Neuronal stem cell (in vitro differentiated cells): ENCODE results near the gene PABPC5. TPM values are rescaled to one million over a fixed set of nuclear protein-coding genes. Genes with fewer than 3 reads are reported as not detected.
A peak's percentile ranks its signal among the peaks of the same experiment; 100 is the strongest.

Source experiments
- DNase-seq: peaks from one replicate; pipeline ENCODE4 v3.0.0-alpha.2; 2013; ENCODE audit warnings: low spot score
- H2AFZ ChIP-seq: one replicate; pipeline ENCODE4 v1.6.1; 2013; ENCODE audit warnings: mild to moderate bottlenecking, low read length, inconsistent platforms
- H2AK5ac ChIP-seq: 2 replicates; pipeline ENCODE4 v1.6.1; 2013; ENCODE audit warnings: low read depth, mild to moderate bottlenecking, inconsistent platforms, low read length, moderate library complexity, mixed read lengths
- H2BK120ac ChIP-seq: 2 replicates; pipeline ENCODE4 v1.6.1; 2013; ENCODE audit warnings: low read depth, mild to moderate bottlenecking, inconsistent platforms, low read length, moderate library complexity, mixed read lengths
- H2BK12ac ChIP-seq: one replicate; pipeline ENCODE4 v1.6.1; 2013; ENCODE audit warnings: low read length, inconsistent platforms
- H2BK15ac ChIP-seq: 2 replicates; pipeline ENCODE4 v1.6.1; 2013; ENCODE audit warnings: mild to moderate bottlenecking, low read length, inconsistent platforms, mixed read lengths
- H2BK5ac ChIP-seq: one replicate; pipeline ENCODE4 v1.6.1; 2013; ENCODE audit warnings: inconsistent platforms, mild to moderate bottlenecking, low read length, moderate library complexity
- H3K14ac ChIP-seq: one replicate; pipeline ENCODE4 v1.6.1; 2013; ENCODE audit warnings: low read length, inconsistent platforms
- H3K18ac ChIP-seq: 2 replicates; pipeline ENCODE4 v1.6.1; 2013; ENCODE audit warnings: low read length, inconsistent platforms
- H3K23ac ChIP-seq: 2 replicates; pipeline ENCODE4 v1.6.1; 2013; ENCODE audit warnings: low read depth, mild to moderate bottlenecking, mixed read lengths, low read length, inconsistent platforms; ENCODE audit not compliant: poor library complexity
- H3K27ac ChIP-seq: replicated peaks from 3 replicates; pipeline ENCODE4 v1.5.1; 2013; ENCODE audit warnings: low read length, inconsistent platforms
- H3K27me3 ChIP-seq, 3 experiments: 2 replicates each; pipeline ENCODE4 v1.6.1; 2013; ENCODE audit warnings: low read length in 3 of 3, mild to moderate bottlenecking in 2 of 3, inconsistent platforms in 1 of 3, low read depth in 1 of 3, mixed read lengths in 1 of 3, moderate library complexity in 1 of 3; ENCODE audit not compliant: control insufficient read depth in 3 of 3, insufficient read depth in 3 of 3
- H3K36me3 ChIP-seq, 2 donors: replicated peaks in 1 of 2; 2 replicates each; pipeline ENCODE4 v1.6.1; 2013; ENCODE audit warnings: low read length in 2 of 2; ENCODE audit not compliant: control insufficient read depth in 2 of 2, insufficient read depth in 2 of 2
- H3K4ac ChIP-seq: 2 replicates; pipeline ENCODE4 v1.6.1; 2013; ENCODE audit warnings: inconsistent platforms, mild to moderate bottlenecking, low read length, moderate library complexity
- H3K4me1 ChIP-seq, 2 donors: 1 replicate in 1 of 2; 2 replicates in 1 of 2; pipeline ENCODE4 v1.6.1; 2013; ENCODE audit warnings: low read length in 2 of 2, low read depth in 1 of 2; ENCODE audit not compliant: control insufficient read depth in 2 of 2, insufficient read depth in 1 of 2
- H3K4me2 ChIP-seq: one replicate; pipeline ENCODE4 v1.6.1; 2013; ENCODE audit warnings: mild to moderate bottlenecking, low read length, inconsistent platforms; ENCODE audit not compliant: insufficient read depth, poor library complexity, severe bottlenecking
- H3K4me3 ChIP-seq, 2 donors: 2 replicates each; pipeline ENCODE4 v1.5.1; 2013; ENCODE audit warnings: low read length in 2 of 2, mild to moderate bottlenecking in 2 of 2, inconsistent platforms in 1 of 2, moderate library complexity in 1 of 2
- H3K79me1 ChIP-seq: one replicate; pipeline ENCODE4 v1.6.1; 2013; ENCODE audit warnings: low read depth, mild to moderate bottlenecking, inconsistent platforms, low read length, moderate library complexity
- H3K9ac ChIP-seq: one replicate; pipeline ENCODE4 v1.6.1; 2013; ENCODE audit warnings: mild to moderate bottlenecking, low read depth, low read length, inconsistent platforms; ENCODE audit not compliant: poor library complexity
- H3K9me3 ChIP-seq, 2 donors: replicated peaks in 1 of 2; 2 replicates each; pipeline versions ENCODE3 to v1.6.1; 2013; ENCODE audit warnings: low read length in 2 of 2, mild to moderate bottlenecking in 2 of 2, inconsistent platforms in 1 of 2, low read depth in 1 of 2, mixed read lengths in 1 of 2, moderate library complexity in 1 of 2; ENCODE audit not compliant: control insufficient read depth in 2 of 2, insufficient read depth in 1 of 2
- H4K8ac ChIP-seq: one replicate; pipeline ENCODE4 v1.6.1; 2013; ENCODE audit warnings: low read depth, mild to moderate bottlenecking, inconsistent platforms, low read length, moderate library complexity
- H4K91ac ChIP-seq: one replicate; pipeline ENCODE4 v1.6.1; 2013; ENCODE audit warnings: low read length, low read depth, mild to moderate bottlenecking, inconsistent platforms; ENCODE audit not compliant: poor library complexity
- WGBS, 2 donors: extraction: QIAGEN DNeasy Blood & Tissue Kit; methylation state at CpG; one replicate each; pipeline ENCODE4 v1.1.7; 2013; ENCODE audit warnings: missing lambda C conversion rate in 2 of 2, mixed read lengths in 1 of 2; ENCODE audit not compliant: insufficient read length in 2 of 2, insufficient replicate concordance in 1 of 2; ENCODE audit errors: extremely low coverage in 2 of 2; 5-methylcytosine and 5-hydroxymethylcytosine counted together
- polyA plus RNA-seq, 2 experiments: library from polyadenylated mRNA; stranded (reverse); fragments of 200-250 nt; gene quantifications; one replicate each; pipeline ENCODE4 v1.2.3, GENCODE V29; 2013

The PABPC5 gene
- polyA plus RNA-seq (2013, experiment 1 of 2) = 3.3 TPM
- 3.5 TPM for polyA plus RNA-seq (2013, experiment 2 of 2)

- no peak within 1 kb of the TSS for H2AK5ac ChIP-seq
- H3K36me3 ChIP-seq = no peaks in the 10 kb centered on the region
- no peak within 1 kb of the TSS for H2BK120ac ChIP-seq
- no peak within 1 kb of the TSS for H2BK5ac ChIP-seq
- H4K91ac ChIP-seq = no peak within 1 kb of the TSS
- DNase-seq = peak; percentile 53
- H3K14ac ChIP-seq = no peak within 1 kb of the TSS
- H3K4ac ChIP-seq = no peak within 1 kb of the TSS
- H3K79me1 ChIP-seq = no peaks in the 10 kb centered on the region
- peak within 1 kb of the TSS; percentile 64 for H3K18ac ChIP-seq
- no peak within 1 kb of the TSS for H2BK15ac ChIP-seq
- no peak within 1 kb of the TSS for H3K27ac ChIP-seq
- H3K27me3 ChIP-seq = no peaks in the 10 kb centered on the region
- peak within 1 kb of the TSS; percentile 45 for H3K4me2 ChIP-seq
- no peaks in the 10 kb centered on the region for H3K9me3 ChIP-seq
- no peak within 1 kb of the TSS for H4K8ac ChIP-seq
- peak within 1 kb of the TSS; percentile 83 for H2AFZ ChIP-seq
- no peak within 1 kb of the TSS for H3K23ac ChIP-seq
- peak within 1 kb of the TSS; percentile 72 to 93 for H3K4me3 ChIP-seq
- WGBS, 2 donors = no CpG with 5 or more reads among the region's 48 CpGs
- H3K4me1 ChIP-seq = no peaks in the 10 kb centered on the region
- no peak within 1 kb of the TSS for H2BK12ac ChIP-seq
- H3K9ac ChIP-seq = peak within 1 kb of the TSS; percentile 90
Measured at GRCh38 chrX:91434351-91435168, at the start of gene PABPC5. TSS of gene PABPC5 (plus strand) at chrX:91434839. CDS start at chrX:91435578, 739 bp downstream.

DNA sequence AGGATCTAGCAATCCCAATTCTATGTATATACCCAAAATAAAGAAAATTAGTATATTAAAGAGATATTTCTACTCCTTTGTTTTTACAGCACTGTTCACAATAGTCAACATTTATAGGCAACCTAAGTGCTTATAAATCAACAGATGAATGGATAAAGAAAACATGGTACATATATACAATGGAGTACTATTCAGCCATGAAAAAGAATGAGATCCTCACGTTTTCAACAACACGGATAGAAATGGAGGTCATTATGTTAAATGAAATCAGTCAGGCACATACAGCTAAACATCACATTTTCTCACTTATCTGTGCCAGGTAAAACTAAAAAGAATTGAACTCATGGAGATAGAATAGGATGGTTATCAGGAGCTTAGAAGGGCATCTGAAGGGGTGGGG is 45.6 kb upstream of the PABPC5 start:
- Histone ChIP-seq H3K9ac (no peak overlapping the region), H3K27ac (no peak overlapping the region), H2BK12ac (no peak overlapping the region), H3K4me3 (no peak overlapping the region), H4K8ac (no peak overlapping the region), H3K36me3 (no peaks in the 10 kb centered on the region), H2BK15ac (no peak overlapping the region), H3K27me3 (no peaks in the 10 kb centered on the region), H4K91ac (no peak overlapping the region), H3K18ac (no peak overlapping the region), H3K4ac (no peak overlapping the region), H2AFZ (no peak overlapping the region), H3K79me1 (no peaks in the 10 kb centered on the region), H3K23ac (no peak overlapping the region), H3K4me1 (no peaks in the 10 kb centered on the region), H2BK120ac (no peak overlapping the region), H3K4me2 (no peak overlapping the region), H2AK5ac (no peak overlapping the region), H3K14ac (no peak overlapping the region), H3K9me3 (no peaks in the 10 kb centered on the region), H2BK5ac (no peak overlapping the region)
- no peak for DNase-seq
- no CpG with 5 or more reads among the region's 2 CpGs for WGBS, 2 donors

GRCh38 chrX:91414713-91415112 is 19.9 kb upstream of the PABPC5 start:
- Histone ChIP-seq H3K23ac (no peak overlapping the region), H3K4ac (no peak overlapping the region), H3K79me1 (no peaks in the 10 kb centered on the region), H3K14ac (no peak overlapping the region), H3K4me3 (no peak overlapping the region), H2BK12ac (no peak overlapping the region), H3K9ac (no peak overlapping the region), H4K8ac (no peak overlapping the region), H2AK5ac (no peak overlapping the region), H3K4me2 (no peak overlapping the region), H3K27ac (no peak overlapping the region), H2BK5ac (no peak overlapping the region), H2AFZ (no peak overlapping the region), H4K91ac (no peak overlapping the region), H3K36me3 (no peaks in the 10 kb centered on the region), H3K4me1 (no peaks in the 10 kb centered on the region), H3K9me3 (no peaks in the 10 kb centered on the region), H3K18ac (no peak overlapping the region), H3K27me3 (no peaks in the 10 kb centered on the region), H2BK120ac (no peak overlapping the region), H2BK15ac (no peak overlapping the region)
- no CpG with 5 or more reads among the region's 6 CpGs for WGBS, 2 donors
- no peak for DNase-seq

GRCh38 chrX:91435395-91435794 is 756 bp downstream of the PABPC5 start:
- Histone ChIP-seq H2BK120ac (no peak overlapping the region), H3K4me2 (peak overlapping the region; percentile 45), H3K36me3 (no peaks in the 10 kb centered on the region), H2BK15ac (no peak overlapping the region), H3K79me1 (no peaks in the 10 kb centered on the region), H3K9me3 (no peaks in the 10 kb centered on the region), H4K91ac (no peak overlapping the region), H3K23ac (no peak overlapping the region), H3K27me3 (no peaks in the 10 kb centered on the region), H2AFZ (peak overlapping the region; percentile 83), H3K9ac (no peak overlapping the region), H3K18ac (no peak overlapping the region), H3K4ac (no peak overlapping the region), H2BK12ac (no peak overlapping the region), H4K8ac (no peak overlapping the region), H3K14ac (no peak overlapping the region), H2AK5ac (no peak overlapping the region), H3K4me3 (peak overlapping the region in 1 of 2 donors; percentile 72), H3K27ac (no peak overlapping the region), H2BK5ac (no peak overlapping the region), H3K4me1 (no peaks in the 10 kb centered on the region)
- WGBS, 2 donors = no CpG with 5 or more reads among the region's 14 CpGs
- no peak for DNase-seq
